ENCODE results near the gene KCNIP1.

The KCNIP1 gene

DNA sequence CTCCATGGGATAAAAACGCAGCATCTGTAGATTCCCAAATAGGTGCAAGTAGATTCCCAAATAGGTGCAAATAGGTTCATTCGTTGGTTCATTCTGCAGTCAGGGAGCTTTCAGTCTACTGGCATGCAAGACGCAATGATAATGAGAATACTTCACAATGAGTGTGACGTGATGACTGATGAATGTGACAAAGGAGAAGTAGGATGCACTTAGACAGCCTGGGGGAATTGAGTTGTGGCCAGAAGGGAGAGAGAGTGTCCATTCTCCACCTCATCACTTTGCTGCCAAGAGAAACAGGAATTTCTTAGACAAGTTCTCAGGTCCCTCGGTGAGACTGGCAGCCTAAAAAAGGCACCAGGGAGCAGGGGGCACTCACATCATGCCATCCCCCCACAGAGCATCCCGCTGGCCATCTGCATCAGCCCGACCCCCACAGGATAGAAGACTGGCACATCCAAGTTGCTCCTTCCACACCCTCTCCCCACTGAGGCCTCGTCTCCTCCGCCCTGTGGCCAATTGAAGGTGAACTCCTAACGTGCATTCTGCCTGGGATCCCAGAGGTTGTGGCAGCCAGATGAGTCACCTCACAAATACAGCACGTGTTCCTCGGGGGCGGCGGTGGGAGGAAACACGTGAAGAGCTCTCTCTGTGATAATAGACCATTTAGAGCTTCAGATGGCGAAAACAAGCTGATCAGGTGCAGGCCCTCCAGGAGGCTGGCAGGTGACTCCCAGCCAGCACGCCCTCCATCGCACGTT lies 19.9 kb upstream of the KCNIP1 start:
- no peak for DNase-seq

DNA sequence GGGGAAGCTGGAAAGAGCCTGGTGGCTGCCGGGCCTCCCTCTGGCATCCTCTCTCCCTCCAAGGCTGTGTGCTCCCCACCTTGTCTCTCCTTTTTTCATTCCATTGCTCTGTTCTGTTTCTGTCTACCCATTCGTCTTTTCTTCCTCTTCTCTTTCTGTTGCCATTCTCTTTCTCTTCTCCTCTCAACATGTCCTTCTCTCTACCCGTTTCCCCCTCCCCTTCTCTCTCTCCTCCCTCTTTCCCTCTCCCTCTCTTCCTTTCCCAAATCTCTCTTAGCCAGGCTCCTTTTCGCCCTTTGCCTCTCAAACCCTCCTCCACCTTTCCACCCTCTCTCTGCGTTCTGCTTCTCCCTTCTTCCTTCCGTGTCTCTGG lies 19.4 kb upstream of the KCNIP1 start:
- no peak for DNase-seq

DNA sequence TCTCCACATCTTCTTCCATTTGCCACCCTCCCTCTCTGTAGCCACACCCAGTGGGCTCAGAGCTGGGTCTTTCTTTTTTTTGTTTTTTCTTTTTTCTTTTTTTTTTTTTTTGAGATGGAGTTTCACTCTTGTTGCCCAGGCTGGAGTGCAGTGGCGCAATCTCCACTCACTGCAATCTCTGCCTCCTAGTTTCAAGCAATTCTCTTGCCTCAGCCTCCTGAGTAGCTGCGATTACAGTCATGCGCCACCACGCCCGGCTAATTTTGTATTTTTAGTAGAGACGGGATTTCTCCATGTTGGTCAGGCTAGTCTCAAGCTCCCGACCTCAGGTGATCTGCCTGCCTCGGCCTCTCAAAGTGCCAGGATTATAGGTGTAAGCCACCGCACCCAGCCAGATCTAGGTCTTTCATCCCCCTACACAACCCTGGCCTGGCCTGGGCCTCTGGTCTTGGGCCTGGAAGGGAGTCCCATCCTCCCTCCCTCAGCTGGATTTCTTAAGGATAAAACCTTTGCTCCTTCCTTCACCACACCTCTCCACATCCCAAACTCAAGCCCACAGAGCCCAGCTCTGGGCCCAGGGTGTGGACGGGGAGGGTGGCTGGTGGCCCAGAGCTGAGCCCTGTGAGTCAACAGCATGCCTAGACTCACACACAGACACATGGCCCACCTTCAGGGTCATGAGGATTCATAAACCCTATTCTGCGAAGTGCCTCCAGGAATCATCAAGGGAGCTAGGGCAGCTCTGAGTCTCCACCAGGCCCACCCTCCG lies 18.8 kb upstream of the KCNIP1 start:
- no peak for DNase-seq

DNA sequence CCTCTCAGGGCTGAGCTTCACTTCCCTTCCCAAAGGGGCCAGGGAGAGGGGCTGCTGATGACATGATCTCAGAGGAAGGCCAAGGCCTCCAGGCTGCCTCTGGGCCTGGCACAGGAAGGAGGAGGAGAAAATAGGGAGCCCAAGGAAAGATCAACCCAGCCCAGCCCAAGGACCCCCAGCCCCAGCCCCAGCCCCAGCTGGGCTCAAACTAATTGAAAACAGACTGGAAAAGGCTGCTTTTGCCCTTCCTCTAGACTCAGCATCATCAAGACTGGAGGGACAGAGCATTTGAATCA lies 18.3 kb upstream of the KCNIP1 start:
- no peak for DNase-seq

DNA sequence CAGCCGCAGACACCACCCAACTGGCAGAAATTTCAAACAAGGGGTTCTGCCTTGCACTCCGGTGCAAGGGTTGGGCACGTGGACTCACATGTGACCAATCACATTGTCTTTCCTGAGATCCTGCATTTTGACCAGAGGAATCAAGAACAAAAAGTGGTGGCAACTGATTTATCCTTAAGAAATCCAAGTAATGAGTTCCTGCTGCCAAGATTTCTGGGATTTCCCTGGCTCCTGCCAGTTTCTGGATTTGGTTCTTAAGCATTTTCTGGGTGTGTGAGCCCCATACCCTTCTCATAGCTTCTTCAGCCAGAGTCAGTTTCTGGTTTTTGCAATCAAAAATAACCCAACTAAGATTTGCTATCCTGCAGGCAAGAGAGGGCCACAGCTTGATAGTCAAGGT lies 17.4 kb upstream of the KCNIP1 start:
- DNase-seq, result no peak

DNA sequence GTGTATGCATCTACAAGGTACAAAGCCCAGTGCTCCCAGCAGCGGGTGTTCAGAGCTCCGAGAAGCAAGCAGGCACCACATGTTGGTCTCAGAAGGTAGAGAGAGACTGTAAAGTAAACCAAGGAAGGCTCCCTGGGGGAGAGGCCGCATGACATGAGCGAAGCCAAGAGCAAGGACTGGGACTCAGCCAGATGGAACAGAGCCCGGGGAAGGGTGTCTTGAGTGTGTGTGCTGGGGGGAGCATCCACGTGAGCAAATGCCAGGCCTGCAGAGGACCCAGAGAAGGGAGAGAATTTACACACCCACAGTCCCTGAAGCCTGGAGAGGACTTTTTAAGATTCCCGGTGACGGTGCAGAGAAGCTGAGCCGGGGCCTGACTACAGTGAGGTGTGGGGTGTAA lies 15.2 kb upstream of the KCNIP1 start:
- DNase-seq, result no peak

DNA sequence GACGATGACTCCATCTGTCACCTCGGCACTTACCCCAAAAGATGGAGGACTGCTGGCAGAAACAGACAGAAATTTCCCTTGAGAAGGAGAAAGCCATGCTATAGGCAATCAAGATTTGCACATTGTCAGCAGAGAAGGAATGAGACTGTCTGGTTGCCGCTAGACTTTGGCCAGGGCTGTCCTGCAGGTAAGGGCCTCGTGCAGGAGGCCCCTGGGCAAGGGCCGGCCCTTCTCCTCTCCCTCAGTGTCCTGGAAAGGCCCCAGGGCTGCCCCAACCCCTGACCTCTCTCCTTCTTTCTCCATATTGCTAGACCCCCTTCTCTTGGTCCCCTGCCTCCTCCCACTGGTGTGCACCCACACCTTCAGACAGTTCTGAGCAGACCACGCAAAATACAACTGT lies 14.6 kb upstream of the KCNIP1 start:
- no peak for DNase-seq

DNA sequence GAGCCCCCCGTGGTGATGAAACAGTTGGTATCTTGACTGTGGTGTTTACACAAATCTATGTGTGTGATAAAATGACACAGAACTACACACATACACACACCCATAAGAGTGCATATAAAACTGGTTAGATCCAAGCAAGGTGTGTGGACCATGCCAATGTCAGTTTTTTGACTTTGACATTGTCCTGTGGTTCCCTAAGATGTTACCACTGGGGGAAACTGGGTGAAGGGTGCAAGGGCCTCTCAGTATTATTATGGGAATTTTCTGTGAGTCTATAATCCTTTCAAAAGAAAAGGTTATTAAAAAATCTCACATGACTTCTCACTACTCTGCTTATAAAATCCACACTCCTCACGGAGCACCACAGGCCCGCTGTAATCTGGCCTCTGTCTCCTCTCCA lies 13.4 kb upstream of the KCNIP1 start:
- no peak for DNase-seq

DNA sequence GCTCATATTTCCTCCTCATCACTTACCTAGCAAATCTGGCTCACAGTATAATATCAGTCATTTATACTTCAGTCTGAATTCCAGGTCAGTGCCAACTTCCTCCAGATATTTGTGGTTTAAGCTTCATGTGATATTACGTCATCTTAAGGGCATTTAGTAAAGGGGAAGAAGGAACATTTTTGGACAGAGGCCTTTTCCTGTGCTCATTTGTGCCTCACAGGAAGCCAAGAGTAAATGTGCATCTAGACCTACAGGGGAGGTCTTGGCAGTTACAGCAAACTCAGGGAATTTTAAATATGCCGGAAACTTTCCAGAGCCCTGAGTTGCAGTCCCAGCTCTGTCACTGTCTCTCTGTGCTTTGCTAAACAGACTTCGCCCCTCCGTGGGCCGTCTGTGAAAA lies 12.3 kb upstream of the KCNIP1 start:
- no peak for DNase-seq

DNA sequence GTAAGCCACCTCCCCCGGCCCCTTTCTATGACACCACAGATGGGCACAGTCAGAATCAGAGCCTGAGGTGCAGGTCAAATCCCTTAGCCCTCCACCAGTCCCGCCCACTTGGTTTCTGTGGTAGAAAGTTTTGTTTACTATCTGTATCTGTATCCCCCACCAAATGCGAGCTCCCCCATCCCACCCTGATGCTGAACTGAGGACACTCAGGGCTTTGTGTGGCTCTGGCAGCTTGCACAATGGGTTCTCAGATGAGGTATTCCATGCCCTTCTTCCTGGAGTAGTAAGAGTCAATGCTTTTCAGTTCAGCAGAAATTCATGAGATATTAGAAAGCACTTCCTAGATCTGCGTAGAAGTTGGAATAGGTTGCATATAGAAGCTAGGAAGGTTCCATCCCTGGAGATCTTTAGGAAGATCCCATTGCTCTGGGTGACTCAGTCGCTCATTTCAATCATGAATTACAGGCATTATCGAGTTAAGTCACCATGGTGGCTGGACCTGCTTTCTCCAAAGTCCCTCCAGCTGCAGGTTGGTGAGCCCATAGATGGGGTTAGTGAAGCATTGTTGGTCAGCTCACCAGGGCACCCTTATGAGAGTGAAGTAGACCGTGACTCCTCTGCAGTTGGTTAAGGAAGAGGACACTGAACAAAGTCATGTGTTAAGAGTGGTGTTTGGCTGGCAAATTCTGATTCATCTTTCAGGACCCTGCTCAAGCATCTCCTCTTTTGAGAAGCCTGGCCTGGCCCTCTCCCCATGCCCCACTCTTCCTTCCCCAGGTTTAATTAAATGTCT lies 10.6 kb upstream of the KCNIP1 start:
- DNase-seq, result no peak

DNA sequence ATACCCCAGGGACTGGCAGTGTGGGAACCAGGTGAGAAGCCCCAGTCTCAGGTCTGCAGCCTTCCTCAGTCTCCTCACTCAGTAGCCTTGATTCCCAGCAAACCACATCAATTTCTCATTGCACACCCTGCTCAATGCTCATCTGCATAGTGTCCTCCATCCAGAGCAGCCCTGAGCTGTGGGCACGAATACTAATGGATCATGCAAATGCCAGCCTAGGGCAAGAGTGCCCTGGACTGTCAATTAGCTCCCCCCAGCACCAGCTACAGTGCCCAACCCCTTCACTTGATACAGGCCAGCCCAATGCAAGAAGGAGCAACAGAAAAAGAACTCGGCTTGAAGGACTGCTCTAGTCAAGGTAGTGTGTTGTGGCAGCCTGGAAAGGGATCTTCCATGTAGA lies 9.8 kb upstream of the KCNIP1 start:
- no peak for DNase-seq

DNA sequence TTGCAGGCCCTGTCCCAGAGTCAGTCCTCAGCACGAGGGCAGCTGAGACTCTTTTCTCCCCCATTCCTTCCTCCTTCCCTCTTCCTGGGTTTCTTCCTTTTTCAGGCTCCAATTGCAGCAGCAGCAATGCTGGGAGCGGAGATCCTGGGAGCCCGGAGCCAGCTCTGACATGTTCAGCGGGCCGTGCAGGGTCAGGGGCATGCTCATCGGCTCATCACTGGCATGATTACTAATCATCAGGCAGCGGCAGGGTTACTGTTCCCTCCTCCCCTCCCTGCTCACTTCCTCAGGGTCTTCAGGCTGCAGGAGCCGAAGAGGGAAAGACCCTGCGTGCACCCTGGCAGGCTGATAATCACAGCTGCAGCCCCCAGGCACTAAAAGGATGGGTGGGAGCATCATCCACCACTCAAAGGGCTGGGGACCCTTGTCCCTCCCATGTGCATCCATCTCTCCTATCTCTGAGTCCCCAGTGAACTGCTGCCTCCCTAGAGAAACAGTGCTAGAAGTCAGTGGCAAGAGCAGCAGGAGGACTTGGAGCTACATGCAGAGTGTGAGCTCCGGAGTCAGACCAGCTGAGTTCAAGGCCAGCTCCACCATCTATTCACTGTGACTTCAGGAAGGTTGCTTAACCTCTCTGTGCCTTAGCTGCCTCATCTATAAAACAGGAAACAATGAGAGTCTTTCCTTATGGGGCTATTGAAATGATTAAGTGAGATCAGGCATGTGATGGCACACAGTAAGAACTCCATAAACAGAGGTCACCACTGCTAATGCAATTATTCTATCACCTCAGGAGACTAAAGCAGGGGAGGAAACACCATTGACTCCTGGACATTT lies 7.8 kb upstream of the KCNIP1 start:
- no peak for DNase-seq

DNA sequence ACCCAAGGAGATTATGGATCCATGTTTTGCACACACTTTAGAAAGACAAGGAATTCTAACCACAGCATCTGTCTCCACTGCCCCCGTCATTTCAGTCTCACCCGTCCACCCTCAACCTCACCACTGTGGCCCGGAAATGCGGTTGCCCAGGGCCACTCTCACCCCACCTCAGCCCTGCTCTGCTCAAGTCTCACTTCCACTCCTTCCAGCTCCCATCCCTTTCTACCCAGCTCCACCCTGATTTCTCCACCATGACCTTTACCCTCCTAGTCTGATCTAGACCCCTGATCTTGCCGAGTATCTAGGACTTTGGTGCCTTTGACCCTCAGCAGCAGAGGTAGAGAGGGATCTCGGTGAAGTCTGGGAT lies 7.2 kb upstream of the KCNIP1 start:
- DNase-seq, result no peak

DNA sequence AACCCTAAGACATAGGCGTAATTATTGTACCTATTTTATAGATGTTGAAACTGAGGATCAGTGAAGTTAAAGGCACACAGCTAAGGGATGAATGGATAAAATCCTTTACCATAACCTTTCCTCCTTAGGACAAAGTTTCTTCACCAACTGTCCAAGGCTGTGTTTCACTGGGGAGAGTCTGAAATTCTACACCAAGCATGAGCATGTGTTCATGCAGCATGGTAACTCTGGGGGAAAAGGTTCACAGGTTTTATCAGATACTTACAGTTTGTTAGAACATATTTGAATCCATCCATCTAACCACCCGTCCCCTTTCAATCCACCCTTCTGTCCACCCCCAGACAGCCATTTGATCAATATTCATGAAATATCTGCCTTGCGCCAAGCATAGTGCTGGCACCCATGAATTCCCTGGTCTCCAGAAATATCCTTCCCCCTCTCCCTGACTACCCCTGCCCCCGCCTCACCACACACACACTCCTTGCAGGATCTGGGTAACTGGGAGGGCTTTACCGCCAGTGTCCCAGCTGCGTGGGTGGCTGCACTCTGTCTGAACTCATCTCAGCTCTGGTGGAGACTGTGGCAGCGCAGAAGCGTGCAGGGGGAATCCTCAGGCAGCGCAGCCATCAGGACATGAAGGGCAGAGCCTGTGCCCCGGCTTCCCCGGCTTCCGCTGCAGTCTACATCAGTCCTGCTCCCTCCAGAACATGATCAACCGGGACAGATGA lies 6.3 kb upstream of the KCNIP1 start:
- no peak for DNase-seq

DNA sequence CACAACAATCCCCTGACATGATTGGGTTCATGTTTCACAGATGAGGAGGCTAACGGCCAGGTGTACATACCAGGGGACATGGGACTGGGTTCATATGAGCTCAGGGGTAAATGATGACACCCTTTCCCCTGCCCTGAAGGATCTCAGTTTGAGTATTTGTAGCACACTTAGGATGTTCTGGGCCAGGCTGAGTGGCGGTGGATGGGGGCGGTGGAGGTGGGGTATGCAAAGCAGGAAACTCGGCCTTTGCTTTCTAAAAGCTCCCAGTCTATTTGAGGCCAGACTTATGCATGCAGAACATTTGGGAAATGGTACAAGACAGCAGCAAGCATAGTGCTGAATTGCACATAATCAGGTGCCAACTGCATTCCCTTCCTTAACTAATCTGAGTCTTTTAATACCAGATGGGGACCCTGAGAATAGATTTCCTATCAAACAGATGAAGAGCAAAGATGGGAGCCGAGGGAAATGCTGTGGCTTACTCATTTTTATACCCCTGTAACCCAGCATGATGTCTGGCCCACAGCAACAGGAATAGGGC lies 4.9 kb upstream of the KCNIP1 start:
- DNase-seq, result no peak

DNA sequence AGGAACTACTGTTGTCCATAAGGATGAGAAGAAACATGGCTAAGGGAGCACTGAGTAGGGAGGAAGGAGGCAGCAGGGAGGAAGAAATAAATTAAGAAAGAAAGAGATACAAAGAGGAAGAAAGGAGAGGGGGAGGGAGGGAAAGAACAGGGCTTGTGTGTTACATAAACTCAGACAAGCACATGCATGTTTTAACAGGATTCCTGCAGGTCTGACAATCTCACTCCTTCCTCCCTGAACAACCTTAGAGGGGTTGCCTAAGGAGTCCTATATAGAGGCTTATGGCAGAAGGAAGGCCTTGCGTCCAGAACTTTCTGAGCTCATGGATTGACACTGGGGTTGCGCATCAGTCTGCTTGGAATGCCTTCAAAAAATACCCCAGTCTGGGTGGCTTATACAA lies 4.2 kb upstream of the KCNIP1 start:
- DNase-seq, result no peak

DNA sequence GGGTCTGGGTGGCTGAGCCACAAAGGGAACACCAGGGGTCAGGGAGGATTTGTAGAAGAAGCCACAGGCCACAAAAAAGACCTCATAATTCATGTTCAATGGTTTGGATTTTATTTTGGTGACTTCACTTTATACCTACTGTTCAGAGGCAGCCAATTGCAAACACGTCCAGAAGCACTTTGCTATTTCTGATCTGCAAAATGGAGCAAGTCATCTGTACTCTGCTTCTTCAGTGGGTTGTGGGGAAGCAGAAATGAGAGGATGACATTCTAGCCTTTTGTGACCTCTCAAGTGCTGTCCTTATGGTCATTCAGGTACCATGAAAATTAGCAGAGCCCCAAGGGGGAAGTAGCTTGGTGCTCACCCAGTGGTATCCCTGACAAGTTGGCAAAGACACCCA lies 2.5 kb upstream of the KCNIP1 start:
- no peak for DNase-seq

DNA sequence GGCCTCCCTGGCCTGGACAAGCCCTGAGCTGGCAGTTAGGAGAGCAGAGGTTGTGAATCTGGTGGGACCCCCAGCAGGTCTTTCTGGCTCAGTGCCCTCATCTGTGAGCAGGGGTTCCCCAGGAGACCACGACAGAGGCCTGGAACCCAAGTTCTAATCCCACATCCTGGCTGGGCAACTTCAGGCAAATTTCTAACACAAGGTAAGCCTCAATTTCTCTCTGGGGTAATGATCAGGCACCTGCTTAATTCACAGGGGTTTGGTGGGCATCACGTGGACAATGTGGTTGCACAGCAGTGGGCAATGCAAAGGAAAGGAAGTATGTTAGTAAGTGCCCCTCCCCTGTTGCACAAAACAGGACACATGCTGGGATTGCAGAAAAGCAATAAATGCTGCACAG lies 1.9 kb upstream of the KCNIP1 start:
- DNase-seq, result no peak

DNA sequence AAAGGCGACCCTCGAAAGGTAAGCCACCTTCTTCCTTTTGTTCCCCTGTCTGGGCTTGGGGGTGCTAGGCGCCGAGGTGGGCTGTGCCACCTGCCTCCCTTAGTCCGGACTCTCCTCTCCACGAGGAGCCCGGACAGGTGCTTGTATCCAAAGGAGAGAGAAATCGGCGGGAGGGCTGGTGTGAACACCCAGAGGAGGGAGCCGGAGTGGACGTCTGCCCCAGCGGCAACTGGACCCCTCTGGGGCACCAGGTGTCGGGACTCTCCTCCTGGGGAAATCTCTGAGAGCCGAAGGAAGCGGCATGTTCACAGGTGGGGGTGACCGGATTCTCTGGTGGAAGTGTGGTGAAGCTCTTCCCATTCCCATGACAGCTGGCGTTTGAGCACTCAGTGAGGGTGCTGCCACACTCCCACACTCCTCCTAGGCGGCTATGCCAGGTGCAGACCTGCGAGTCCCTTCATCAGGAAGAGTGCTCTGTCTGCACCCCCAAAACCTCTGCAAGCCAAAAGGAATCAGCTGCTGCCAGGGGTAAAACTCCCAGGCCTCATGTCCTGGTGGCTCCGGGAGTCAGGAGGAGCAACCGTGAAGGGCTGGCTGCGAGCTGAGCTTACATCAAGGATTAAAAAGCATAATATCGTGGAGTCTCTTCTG lies 921 bp downstream of the KCNIP1 start:
- no peak for DNase-seq

DNA sequence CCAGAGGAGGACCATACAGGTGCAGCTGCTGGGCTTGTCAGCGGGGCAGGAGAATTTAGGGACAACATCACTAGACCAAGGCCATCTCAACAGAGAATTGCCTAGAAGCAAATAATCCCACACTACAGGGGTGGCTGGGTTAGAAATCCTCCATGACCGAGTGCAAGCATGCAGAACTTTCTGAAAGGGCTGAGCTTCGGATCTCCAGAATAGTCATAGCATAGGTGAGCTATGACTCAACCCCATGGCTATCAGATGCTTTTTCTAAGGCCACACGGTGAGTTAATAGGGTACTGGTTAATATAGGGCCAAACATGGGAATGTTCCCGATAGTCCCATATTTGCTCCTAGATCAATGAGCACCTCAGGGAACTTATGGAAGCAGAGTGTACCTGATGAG lies 4.2 kb downstream of the KCNIP1 start:
- no peak for DNase-seq

DNA sequence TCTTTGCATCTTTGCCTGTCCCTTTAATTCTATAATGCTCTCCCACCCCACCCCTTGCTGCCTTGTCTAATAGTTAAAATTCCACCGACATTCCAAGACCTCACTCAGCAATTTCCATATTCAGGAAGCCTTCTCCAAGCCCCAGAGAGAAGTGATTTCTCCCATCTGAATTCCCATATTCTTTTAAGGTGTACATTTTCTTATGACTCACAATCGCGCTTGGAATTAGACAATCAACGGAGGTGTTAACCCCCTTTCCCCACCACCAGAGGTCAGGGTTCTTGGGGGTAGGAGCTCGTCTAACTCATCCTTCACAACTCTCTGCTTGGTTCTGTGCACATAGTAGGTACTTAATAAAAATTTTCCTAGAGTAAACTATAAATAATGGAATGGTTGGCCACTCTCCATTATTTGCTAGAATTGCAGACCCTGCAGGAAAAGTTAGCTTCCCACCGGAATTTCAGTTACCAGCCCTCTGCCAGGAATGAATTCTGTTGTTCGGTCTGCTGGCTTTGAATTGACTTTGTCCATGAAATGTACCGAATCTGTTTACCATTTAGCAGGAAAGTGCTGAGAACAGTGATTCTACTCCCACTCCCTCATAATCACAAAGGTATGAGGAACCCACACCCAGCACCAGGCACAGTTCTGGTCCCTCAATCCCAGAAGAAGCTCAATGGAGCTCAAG lies 5.0 kb downstream of the KCNIP1 start:
- no peak for DNase-seq
